Neuronal stem cell (in vitro differentiated cells): ENCODE measurements around the gene NAT14. TPM values are rescaled to one million over a fixed set of nuclear protein-coding genes. Genes with fewer than 3 reads are reported as not detected.

Source experiments
- DNase-seq: peaks from one replicate; pipeline ENCODE4 v3.0.0-alpha.2; 2013; ENCODE audit warnings: low spot score
- H2AFZ ChIP-seq: one replicate; pipeline ENCODE4 v1.6.1; 2013; ENCODE audit warnings: mild to moderate bottlenecking, low read length, inconsistent platforms
- H2AK5ac ChIP-seq: 2 replicates; pipeline ENCODE4 v1.6.1; 2013; ENCODE audit warnings: low read depth, mild to moderate bottlenecking, inconsistent platforms, low read length, moderate library complexity, mixed read lengths
- H2BK120ac ChIP-seq: 2 replicates; pipeline ENCODE4 v1.6.1; 2013; ENCODE audit warnings: low read depth, mild to moderate bottlenecking, inconsistent platforms, low read length, moderate library complexity, mixed read lengths
- H2BK12ac ChIP-seq: one replicate; pipeline ENCODE4 v1.6.1; 2013; ENCODE audit warnings: low read length, inconsistent platforms
- H2BK15ac ChIP-seq: 2 replicates; pipeline ENCODE4 v1.6.1; 2013; ENCODE audit warnings: mild to moderate bottlenecking, low read length, inconsistent platforms, mixed read lengths
- H2BK5ac ChIP-seq: one replicate; pipeline ENCODE4 v1.6.1; 2013; ENCODE audit warnings: inconsistent platforms, mild to moderate bottlenecking, low read length, moderate library complexity
- H3K14ac ChIP-seq: one replicate; pipeline ENCODE4 v1.6.1; 2013; ENCODE audit warnings: low read length, inconsistent platforms
- H3K18ac ChIP-seq: 2 replicates; pipeline ENCODE4 v1.6.1; 2013; ENCODE audit warnings: low read length, inconsistent platforms
- H3K23ac ChIP-seq: 2 replicates; pipeline ENCODE4 v1.6.1; 2013; ENCODE audit warnings: low read depth, mild to moderate bottlenecking, mixed read lengths, low read length, inconsistent platforms; ENCODE audit not compliant: poor library complexity
- H3K27ac ChIP-seq: replicated peaks from 3 replicates; pipeline ENCODE4 v1.5.1; 2013; ENCODE audit warnings: low read length, inconsistent platforms
- H3K27me3 ChIP-seq, 3 experiments: 2 replicates each; pipeline ENCODE4 v1.6.1; 2013; ENCODE audit warnings: low read length in 3 of 3, mild to moderate bottlenecking in 2 of 3, inconsistent platforms in 1 of 3, low read depth in 1 of 3, mixed read lengths in 1 of 3, moderate library complexity in 1 of 3; ENCODE audit not compliant: control insufficient read depth in 3 of 3, insufficient read depth in 3 of 3
- H3K36me3 ChIP-seq, 2 donors: replicated peaks in 1 of 2; 2 replicates each; pipeline ENCODE4 v1.6.1; 2013; ENCODE audit warnings: low read length in 2 of 2; ENCODE audit not compliant: control insufficient read depth in 2 of 2, insufficient read depth in 2 of 2
- H3K4ac ChIP-seq: 2 replicates; pipeline ENCODE4 v1.6.1; 2013; ENCODE audit warnings: inconsistent platforms, mild to moderate bottlenecking, low read length, moderate library complexity
- H3K4me1 ChIP-seq, 2 donors: 1 replicate in 1 of 2; 2 replicates in 1 of 2; pipeline ENCODE4 v1.6.1; 2013; ENCODE audit warnings: low read length in 2 of 2, low read depth in 1 of 2; ENCODE audit not compliant: control insufficient read depth in 2 of 2, insufficient read depth in 1 of 2
- H3K4me2 ChIP-seq: one replicate; pipeline ENCODE4 v1.6.1; 2013; ENCODE audit warnings: mild to moderate bottlenecking, low read length, inconsistent platforms; ENCODE audit not compliant: insufficient read depth, poor library complexity, severe bottlenecking
- H3K4me3 ChIP-seq, 2 donors: 2 replicates each; pipeline ENCODE4 v1.5.1; 2013; ENCODE audit warnings: low read length in 2 of 2, mild to moderate bottlenecking in 2 of 2, inconsistent platforms in 1 of 2, moderate library complexity in 1 of 2
- H3K79me1 ChIP-seq: one replicate; pipeline ENCODE4 v1.6.1; 2013; ENCODE audit warnings: low read depth, mild to moderate bottlenecking, inconsistent platforms, low read length, moderate library complexity
- H3K9ac ChIP-seq: one replicate; pipeline ENCODE4 v1.6.1; 2013; ENCODE audit warnings: mild to moderate bottlenecking, low read depth, low read length, inconsistent platforms; ENCODE audit not compliant: poor library complexity
- H3K9me3 ChIP-seq, 2 donors: replicated peaks in 1 of 2; 2 replicates each; pipeline versions ENCODE3 to v1.6.1; 2013; ENCODE audit warnings: low read length in 2 of 2, mild to moderate bottlenecking in 2 of 2, inconsistent platforms in 1 of 2, low read depth in 1 of 2, mixed read lengths in 1 of 2, moderate library complexity in 1 of 2; ENCODE audit not compliant: control insufficient read depth in 2 of 2, insufficient read depth in 1 of 2
- H4K8ac ChIP-seq: one replicate; pipeline ENCODE4 v1.6.1; 2013; ENCODE audit warnings: low read depth, mild to moderate bottlenecking, inconsistent platforms, low read length, moderate library complexity
- H4K91ac ChIP-seq: one replicate; pipeline ENCODE4 v1.6.1; 2013; ENCODE audit warnings: low read length, low read depth, mild to moderate bottlenecking, inconsistent platforms; ENCODE audit not compliant: poor library complexity
- WGBS, 2 donors: extraction: QIAGEN DNeasy Blood & Tissue Kit; methylation state at CpG; one replicate each; pipeline ENCODE4 v1.1.7; 2013; ENCODE audit warnings: missing lambda C conversion rate in 2 of 2, mixed read lengths in 1 of 2; ENCODE audit not compliant: insufficient read length in 2 of 2, insufficient replicate concordance in 1 of 2; ENCODE audit errors: extremely low coverage in 2 of 2; 5-methylcytosine and 5-hydroxymethylcytosine counted together
- polyA plus RNA-seq, 2 experiments: library from polyadenylated mRNA; stranded (reverse); fragments of 200-250 nt; gene quantifications; one replicate each; pipeline ENCODE4 v1.2.3, GENCODE V29; 2013

The NAT14 gene, protein sequence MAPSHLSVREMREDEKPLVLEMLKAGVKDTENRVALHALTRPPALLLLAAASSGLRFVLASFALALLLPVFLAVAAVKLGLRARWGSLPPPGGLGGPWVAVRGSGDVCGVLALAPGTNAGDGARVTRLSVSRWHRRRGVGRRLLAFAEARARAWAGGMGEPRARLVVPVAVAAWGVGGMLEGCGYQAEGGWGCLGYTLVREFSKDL
- 117 TPM for polyA plus RNA-seq (2013, experiment 1 of 2)
- 115 TPM for polyA plus RNA-seq (2013, experiment 2 of 2)

DNA sequence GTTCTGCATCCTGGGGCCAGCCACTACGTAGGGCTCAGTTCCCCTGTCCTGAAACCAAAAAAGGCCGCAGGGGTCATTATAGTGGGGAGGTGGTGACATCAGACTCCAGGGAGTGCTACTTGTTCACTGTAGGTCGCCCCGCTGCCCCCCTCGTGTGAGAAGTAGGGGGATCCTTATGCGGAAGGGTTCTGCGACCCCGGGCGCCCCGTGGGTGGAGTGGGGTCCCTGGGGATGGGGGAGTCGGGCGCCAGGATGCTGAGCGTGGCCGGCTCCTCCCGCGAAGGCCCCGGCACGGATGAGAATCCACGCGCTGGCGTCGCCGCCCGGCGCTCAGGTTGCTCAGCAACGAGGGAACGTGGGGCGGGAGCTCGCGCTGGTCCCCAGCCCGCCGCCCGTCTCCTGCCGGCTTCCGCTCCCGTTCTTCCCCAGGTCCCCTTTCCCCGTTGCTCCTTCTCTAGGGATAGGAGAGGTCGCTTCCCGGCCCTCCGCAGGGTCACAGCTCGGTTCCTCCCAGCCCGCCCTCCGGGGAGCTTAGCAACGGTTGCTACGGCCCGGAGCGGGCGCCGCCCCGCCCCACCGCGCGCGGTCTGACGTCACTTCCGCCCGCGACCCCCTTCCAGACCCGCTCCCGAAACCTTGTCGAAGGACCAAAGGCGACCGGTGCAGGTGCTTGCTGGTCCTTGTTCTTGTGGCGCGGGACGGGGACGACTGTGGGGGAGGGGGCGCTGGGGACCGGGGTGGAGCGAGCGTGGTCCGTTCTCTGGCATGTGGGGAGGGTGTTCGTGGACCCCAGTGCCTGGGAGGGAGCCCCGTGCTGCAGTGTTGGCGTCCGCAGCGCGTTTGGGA, at the start of gene NAT14:
Gene NAT14 (plus strand): TSS at position 596 of the 846 bp plus-strand sequence. CDS start 521 bp downstream, outside the sequence.
- H3K36me3 ChIP-seq: peaks cover 4 to 14% of the 10 kb centered on the region in 2 donors
- H3K4me1 ChIP-seq: peaks cover 39 to 43% of the 10 kb centered on the region in 2 donors
- peak within 1 kb of the TSS; percentile 98 for H3K18ac ChIP-seq
- H2BK120ac ChIP-seq: peak within 1 kb of the TSS; percentile 87
- H3K4me2 ChIP-seq: peak within 1 kb of the TSS; percentile 83
- peak within 1 kb of the TSS; percentile 97 for H3K23ac ChIP-seq
- H2AK5ac ChIP-seq: peak within 1 kb of the TSS; percentile 100
- H2BK15ac ChIP-seq: peak within 1 kb of the TSS; percentile 79
- H3K14ac ChIP-seq: peak within 1 kb of the TSS; percentile 82
- peak within 1 kb of the TSS; percentile 93 for H2BK5ac ChIP-seq
- peak within 1 kb of the TSS; percentile 86 for H3K27ac ChIP-seq
- H4K91ac ChIP-seq: no peak within 1 kb of the TSS
- peak within 1 kb of the TSS; percentile 43 for H4K8ac ChIP-seq
- peak within 1 kb of the TSS; percentile 37 for H3K4ac ChIP-seq
- no CpG with 5 or more reads among the region's 78 CpGs for WGBS, 2 donors
- DNase-seq: peak; percentile 86
- peaks cover 18% of the 10 kb centered on the region for H3K79me1 ChIP-seq
- H2AFZ ChIP-seq: peak within 1 kb of the TSS; percentile 91
- peak within 1 kb of the TSS; percentile 58 for H2BK12ac ChIP-seq
- peak within 1 kb of the TSS; percentile 82 to 83 for H3K4me3 ChIP-seq
- H3K27me3 ChIP-seq: no peaks in the 10 kb centered on the region
- H3K9me3 ChIP-seq: no peaks in the 10 kb centered on the region
- H3K9ac ChIP-seq: peak within 1 kb of the TSS; percentile 93

DNA sequence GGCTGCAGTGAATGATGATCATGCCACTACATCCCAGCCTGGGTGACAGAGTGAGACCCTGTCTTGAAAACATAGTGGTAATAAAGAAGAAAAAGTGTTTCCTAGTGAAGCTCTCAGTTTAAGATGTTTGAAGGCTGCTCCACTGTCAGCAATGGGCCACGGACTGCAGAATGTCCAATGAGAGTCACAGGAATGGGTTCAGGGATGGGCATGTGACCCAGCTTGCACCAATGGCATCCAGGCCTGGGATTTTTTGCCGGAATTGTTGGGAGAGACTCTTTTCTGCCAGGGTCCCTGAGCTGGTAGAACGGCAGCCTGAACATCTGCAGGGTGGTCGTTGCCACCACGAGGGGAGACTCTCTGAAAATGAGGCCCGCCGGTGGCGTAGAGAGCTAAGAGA, 48.1 kb upstream of the NAT14 start:
- Histone ChIP-seq H3K9me3 (peaks cover 0 to 15% of the 10 kb centered on the region in 2 donors), H3K4me2 (no peak overlapping the region), H2BK120ac (no peak overlapping the region), H3K27me3 (peaks cover 14 to 45% (median 36%) of the 10 kb centered on the region in 3 experiments), H3K36me3 (no peaks in the 10 kb centered on the region), H3K79me1 (peaks cover 4% of the 10 kb centered on the region), H2BK12ac (no peak overlapping the region), H2BK15ac (no peak overlapping the region), H2AK5ac (no peak overlapping the region), H3K4me3 (no peak overlapping the region), H3K4ac (no peak overlapping the region), H2BK5ac (no peak overlapping the region), H3K27ac (no peak overlapping the region), H4K91ac (no peak overlapping the region), H3K18ac (no peak overlapping the region), H3K4me1 (peaks cover 0 to 10% of the 10 kb centered on the region in 2 donors), H3K9ac (no peak overlapping the region), H3K23ac (no peak overlapping the region), H2AFZ (no peak overlapping the region), H3K14ac (no peak overlapping the region), H4K8ac (no peak overlapping the region)
- DNase-seq: no peak
- no CpG with 5 or more reads among the region's 8 CpGs for WGBS, 2 donors

DNA sequence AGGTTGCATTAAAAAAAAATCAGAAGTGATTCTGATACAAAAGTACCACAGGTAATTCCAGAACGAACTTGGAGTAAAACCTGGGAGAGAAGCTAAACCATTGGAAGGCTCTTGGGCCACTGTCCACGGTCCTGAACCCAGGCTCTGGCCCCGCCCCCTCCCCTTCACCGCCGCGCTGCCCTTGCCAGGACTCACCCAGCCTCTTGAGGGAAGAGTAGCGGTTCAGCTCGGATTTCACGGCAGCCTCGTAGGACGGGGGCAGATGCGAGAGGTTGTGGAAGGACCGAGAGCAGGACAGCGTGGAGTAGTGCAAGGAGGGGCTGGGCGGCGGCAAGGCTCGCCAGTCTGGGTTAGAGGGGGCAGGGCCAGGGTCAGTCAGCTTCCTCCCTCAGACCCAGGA, 47.6 kb upstream of the NAT14 start:
- no peak overlapping the region for H4K91ac ChIP-seq
- H2BK15ac ChIP-seq: no peak overlapping the region
- H2BK12ac ChIP-seq: no peak overlapping the region
- H3K9ac ChIP-seq: no peak overlapping the region
- H3K4me1 ChIP-seq: peaks cover 0 to 10% of the 10 kb centered on the region in 2 donors
- no peak overlapping the region for H2AFZ ChIP-seq
- no peak overlapping the region for H3K23ac ChIP-seq
- H3K9me3 ChIP-seq: peaks cover 0 to 11% of the 10 kb centered on the region in 2 donors
- H3K18ac ChIP-seq: no peak overlapping the region
- H2BK120ac ChIP-seq: no peak overlapping the region
- no peak overlapping the region for H2BK5ac ChIP-seq
- no peak overlapping the region for H4K8ac ChIP-seq
- H3K14ac ChIP-seq: no peak overlapping the region
- no peak overlapping the region for H3K4ac ChIP-seq
- peaks cover 4% of the 10 kb centered on the region for H3K79me1 ChIP-seq
- peak; percentile 78 for DNase-seq
- no CpG with 5 or more reads among the region's 17 CpGs for whole genome bisulfite sequencing, 2 donors
- no peaks in the 10 kb centered on the region for H3K36me3 ChIP-seq
- peaks cover 16 to 51% (median 39%) of the 10 kb centered on the region in 3 experiments for H3K27me3 ChIP-seq
- H3K4me3 ChIP-seq: peak overlapping the region in 1 of 2 donors; percentile 62
- no peak overlapping the region for H3K27ac ChIP-seq
- H3K4me2 ChIP-seq: no peak overlapping the region
- no peak overlapping the region for H2AK5ac ChIP-seq

DNA sequence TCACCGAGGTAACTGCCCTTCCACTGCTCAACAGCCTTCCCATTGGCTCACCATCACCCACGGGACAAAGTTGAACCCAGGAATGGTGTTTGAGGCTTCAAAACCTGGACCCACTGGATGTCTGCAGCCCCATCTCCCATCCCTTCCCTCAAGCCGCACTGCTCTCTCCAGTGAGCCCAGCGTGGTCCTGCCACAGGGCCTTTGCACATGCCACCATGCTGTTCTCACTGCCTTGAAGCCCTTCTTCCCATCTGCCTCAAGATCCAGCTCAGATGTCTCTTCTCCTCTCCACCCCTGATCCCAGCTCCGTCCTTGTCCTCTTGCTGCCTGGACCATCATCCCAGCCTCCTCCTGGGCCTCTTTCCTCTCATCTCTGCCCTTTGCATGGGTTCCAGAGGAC, 45.9 kb upstream of the NAT14 start:
- Histone ChIP-seq H2BK120ac (no peak overlapping the region), H4K8ac (no peak overlapping the region)

More for the DNA sequence above, 45.9 kb upstream of the NAT14 start:
- H3K4me3 ChIP-seq: peak overlapping the region in 1 of 2 donors; percentile 33
- peaks cover 0 to 11% of the 10 kb centered on the region in 2 donors for H3K9me3 ChIP-seq
- H3K36me3 ChIP-seq: no peaks in the 10 kb centered on the region
- peak overlapping the region; percentile 5 for H3K23ac ChIP-seq
- H3K79me1 ChIP-seq: peaks cover 4% of the 10 kb centered on the region
- peaks cover 6 to 15% of the 10 kb centered on the region in 2 donors for H3K4me1 ChIP-seq
- H3K27me3 ChIP-seq: peaks cover 28 to 67% (median 52%) of the 10 kb centered on the region in 3 experiments
- WGBS, 2 donors: no CpG with 5 or more reads among the region's 5 CpGs
- H2AK5ac ChIP-seq: no peak overlapping the region
- H2AFZ ChIP-seq: no peak overlapping the region
- H2BK5ac ChIP-seq: no peak overlapping the region
- H3K4me2 ChIP-seq: no peak overlapping the region
- H2BK12ac ChIP-seq: no peak overlapping the region
- H3K14ac ChIP-seq: no peak overlapping the region
- H3K4ac ChIP-seq: no peak overlapping the region
- H3K9ac ChIP-seq: no peak overlapping the region
- no peak overlapping the region for H3K27ac ChIP-seq
- H4K91ac ChIP-seq: no peak overlapping the region
- H2BK15ac ChIP-seq: no peak overlapping the region
- DNase-seq: no peak
- H3K18ac ChIP-seq: no peak overlapping the region
